DMS79 treated with DMSO at 0.1 percent for 48 hours (cell line): Measurements from ENCODE around the gene IQCN.

Experiments used
- DNase-seq: peaks from one replicate; lab custom pipeline; 2025; lab: John Stamatoyannopoulos, UW

IQCN gene, protein sequence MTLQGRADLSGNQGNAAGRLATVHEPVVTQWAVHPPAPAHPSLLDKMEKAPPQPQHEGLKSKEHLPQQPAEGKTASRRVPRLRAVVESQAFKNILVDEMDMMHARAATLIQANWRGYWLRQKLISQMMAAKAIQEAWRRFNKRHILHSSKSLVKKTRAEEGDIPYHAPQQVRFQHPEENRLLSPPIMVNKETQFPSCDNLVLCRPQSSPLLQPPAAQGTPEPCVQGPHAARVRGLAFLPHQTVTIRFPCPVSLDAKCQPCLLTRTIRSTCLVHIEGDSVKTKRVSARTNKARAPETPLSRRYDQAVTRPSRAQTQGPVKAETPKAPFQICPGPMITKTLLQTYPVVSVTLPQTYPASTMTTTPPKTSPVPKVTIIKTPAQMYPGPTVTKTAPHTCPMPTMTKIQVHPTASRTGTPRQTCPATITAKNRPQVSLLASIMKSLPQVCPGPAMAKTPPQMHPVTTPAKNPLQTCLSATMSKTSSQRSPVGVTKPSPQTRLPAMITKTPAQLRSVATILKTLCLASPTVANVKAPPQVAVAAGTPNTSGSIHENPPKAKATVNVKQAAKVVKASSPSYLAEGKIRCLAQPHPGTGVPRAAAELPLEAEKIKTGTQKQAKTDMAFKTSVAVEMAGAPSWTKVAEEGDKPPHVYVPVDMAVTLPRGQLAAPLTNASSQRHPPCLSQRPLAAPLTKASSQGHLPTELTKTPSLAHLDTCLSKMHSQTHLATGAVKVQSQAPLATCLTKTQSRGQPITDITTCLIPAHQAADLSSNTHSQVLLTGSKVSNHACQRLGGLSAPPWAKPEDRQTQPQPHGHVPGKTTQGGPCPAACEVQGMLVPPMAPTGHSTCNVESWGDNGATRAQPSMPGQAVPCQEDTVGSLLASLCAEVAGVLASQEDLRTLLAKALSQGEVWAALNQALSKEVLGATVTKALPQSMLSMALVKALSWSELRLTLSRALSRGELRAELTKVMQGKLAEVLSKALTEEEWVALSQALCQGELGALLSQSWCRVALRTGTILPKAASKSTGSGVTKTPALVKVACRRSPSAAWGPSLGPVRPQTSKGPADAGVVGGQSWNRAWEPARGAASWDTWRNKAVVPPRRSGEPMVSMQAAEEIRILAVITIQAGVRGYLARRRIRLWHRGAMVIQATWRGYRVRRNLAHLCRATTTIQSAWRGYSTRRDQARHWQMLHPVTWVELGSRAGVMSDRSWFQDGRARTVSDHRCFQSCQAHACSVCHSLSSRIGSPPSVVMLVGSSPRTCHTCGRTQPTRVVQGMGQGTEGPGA (N-terminal part only)

DNA sequence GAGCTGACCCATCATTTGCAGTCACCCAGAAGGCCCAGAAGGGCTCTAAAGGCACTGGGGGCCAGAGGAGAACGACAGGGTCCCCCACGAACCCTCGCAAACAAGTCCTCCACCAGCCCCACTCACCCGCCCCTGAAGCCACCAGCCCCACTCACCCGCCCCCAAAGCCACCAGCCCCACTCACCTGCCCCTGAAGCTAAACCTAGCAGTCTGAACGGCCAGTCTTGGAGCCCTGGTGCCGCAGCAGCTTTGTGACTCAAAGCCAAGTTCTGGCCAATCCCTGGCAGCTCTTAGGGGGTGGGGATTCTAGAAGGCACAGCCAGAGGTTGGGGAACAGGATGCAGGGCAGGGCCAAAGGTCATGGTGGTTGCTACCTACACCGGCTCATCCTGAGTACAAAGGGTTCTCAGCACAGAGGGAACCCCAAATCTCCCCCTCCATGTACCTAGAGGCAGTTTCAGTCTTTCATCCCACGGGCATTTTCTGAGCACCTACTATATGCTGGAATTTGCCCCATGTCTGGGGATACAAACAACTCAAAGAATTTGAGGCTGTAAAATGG, at the start of gene IQCN:
Gene IQCN (minus strand): TSS at position 234 of the 562 bp plus-strand sequence. CDS start 4,974 bp downstream, outside the sequence.
- DNase-seq: no peak

DNA sequence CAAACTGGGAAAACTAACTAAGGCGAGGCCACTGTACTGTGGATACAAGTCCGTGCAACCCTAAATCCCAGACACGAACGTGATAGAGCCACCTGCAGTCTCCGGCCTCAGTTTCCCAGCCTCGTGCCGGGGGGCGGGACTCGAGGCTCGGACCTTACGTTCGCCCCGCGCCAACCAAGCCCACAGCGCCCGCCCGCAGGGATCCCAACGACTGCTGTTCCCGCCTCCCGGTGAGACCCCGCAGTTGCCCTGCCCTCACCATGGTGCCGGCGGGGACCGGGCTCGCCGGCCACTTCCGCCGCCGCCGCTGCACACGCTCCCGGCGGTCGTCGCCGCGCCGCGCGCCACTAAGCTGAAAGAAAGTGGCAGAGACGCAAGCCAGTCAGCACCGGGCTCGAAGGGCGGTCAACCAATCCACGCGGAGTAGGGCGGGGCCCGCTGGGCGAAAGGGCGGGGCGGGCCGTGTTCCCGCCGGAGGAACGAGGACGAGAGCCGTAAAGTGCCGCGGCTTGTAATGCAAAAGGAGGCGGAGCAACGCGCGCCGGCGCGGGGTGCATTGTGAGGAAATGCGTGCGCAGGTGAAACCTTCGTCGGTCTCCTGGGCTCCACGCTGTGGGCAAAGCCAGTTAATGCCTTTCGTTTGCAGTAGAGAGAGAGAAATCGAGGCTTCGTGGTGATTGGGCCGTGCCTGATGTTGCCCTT, 48.7 kb upstream of the IQCN start, which contains the start of gene LSM4:
Gene LSM4 (minus strand): TSS at position 318 of the 702 bp plus-strand sequence. CDS start 56 bp downstream, at position 262.
- DNase-seq: peak; percentile 98

DNA sequence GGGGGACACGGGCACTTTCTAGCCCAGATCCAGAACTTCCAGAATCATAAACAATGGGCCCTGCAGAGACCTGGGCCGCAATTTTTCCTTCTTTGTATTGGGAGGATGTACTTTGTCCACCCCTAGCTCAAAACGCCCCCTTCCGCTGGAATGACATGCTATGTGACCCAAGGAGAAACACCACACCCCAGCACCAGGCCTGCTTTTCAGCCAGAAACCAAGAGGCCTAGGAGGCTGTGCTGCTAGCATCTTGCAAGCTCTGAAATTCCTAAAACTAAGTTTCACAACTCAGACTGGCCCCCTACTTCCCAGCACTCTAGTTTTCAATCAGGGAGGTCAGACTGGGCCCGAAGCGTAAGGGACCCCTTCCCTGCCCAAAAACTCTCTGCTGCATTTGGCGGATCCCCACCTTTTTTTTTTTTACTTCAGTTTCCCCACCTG, 48.1 kb upstream of the IQCN start:
- peak; percentile 29 for DNase-seq

DNA sequence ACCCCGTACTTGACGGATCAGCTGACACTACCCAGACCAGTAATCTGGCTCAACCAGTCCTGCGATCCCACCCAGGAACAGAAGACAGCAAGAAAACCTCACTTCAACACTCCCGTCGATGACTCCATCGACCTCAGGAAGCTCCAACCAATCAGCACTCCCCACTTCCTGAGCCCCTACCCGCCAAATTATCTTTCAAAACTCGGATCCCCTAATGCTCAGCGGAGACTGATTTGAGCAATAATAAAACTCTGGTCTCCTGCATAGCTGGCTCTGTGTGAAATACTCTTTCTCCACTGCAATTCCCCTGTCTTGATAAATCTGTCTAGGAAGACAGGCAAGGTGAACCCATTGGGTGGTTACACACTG, 47.5 kb upstream of the IQCN start:
- peak; percentile 34 for DNase-seq

DNA sequence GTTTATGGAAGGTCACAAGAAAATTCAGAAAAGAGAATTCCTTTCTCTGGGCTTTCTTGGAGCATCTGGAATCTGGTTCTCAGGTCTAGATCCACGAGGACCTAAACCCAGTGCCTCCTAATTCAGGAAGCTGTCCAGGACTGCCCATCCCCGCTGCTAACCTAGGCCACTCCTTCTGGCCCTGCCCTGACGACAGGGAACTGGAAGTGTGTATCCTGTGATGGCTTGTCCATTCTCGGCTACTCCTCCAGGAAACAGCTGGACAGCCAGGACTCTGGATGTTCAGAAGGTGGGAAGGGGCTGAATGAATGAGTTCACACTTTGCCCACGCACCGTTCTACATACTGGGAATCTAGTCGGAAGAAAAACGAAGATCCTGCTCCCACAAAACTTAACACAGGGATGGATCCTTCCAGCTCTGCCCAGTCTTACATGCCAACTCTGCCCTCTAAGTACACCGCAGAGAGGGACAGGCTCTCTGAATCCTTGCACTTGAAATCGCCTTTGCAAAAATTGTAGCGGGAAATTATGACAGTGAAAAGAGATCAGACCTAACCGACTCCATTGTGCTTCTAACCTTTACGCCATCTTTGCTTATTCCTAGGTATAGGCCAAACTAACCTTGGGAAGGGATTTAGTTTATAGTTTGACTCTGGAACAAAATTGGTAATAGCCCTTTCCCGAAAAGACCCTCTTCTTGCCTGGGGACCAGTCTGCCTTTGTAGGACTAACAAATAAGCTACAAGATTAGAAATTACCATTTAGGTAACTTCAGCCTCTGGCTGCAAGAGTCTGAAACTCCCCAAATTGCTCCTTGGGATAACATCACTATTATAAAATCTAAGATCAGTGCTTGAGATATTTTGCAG, 46.8 kb upstream of the IQCN start:
- no peak for DNase-seq

DNA sequence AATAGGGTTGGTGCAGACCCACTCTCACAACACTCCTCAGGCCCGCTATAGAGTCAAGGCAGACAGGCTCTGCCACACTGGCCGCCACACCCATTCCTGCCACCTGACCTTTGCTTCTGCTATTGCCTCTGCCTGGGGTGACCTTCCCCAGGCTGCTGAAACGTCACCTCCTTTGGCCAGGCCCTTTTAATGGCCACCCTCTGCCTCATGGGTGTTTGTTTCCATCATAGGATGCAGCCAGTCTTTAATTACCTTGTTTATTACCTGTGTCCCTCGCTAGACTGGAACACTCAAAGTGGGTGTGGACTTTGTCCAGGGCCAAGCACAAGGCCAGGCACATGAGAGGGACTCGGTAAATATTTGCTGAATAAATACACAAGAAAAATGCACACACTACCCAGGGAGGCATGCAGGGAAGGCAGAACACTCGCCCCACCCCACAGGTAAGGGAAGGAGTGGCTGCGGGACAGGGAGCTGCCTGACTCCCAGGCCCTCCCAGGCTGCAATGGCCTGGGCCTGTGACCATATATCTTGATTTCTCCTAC, 45.4 kb upstream of the IQCN start:
- DNase-seq: no peak

DNA sequence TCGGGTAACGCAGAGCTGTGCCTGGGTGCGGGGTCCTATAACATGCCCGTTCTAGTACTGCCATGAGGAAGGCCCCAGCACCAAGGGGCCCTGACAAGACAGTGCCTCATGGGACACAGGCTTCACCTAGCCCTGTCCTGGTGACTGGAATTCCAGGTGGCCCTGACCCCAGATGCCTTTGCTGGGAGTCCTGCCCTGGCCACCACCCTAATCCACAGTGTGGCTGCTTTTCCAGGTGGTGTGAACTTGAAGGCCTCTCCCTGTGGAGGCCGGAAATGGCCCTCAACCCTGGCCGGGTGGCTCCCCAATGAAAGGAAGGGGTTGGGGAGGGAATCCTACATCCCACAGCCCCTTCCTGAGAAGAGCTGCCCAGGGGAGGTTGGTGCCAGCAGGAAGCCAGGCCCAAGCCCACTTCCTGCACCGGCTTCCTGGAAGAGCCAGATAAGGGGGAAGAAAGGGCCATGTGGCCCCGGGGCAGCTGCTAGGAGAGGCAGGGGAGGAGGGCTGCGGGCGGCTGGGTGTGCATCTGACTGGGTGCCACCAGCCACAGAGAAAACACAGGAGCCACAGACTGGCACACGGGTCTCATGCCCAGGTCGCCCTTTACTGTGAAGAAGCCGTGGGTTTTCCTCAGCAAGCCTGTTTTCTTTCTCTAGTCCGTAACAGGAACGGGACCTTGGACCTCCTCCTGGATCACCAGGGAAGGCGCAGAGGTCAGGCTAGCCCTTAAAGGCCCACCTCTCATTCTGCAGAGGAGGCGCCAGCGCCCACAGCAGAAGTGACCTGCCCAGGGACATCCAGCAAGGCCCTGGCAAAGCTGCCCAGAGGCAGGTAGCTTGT, 43.9 kb upstream of the IQCN start:
- DNase-seq: no peak

DNA sequence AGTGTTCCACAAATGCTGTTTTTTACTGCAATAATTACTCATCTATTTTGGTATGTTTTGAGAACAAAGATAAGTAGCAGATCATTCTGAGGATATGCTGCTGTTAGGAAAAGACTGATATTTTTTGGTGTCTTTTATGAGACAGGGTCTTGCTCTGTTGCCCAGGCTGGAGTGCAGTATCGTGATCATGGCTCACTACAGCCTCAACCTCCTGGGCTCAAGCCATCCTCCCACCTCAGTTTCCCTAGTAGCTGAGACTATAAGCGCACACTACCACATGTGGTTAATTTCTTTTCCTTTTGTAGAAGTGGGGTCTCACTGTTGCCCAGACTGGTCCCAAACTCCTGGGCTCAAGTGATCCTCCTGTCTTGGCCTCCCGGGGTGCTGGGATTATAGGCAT, 39.1 kb upstream of the IQCN start:
- no peak for DNase-seq

DNA sequence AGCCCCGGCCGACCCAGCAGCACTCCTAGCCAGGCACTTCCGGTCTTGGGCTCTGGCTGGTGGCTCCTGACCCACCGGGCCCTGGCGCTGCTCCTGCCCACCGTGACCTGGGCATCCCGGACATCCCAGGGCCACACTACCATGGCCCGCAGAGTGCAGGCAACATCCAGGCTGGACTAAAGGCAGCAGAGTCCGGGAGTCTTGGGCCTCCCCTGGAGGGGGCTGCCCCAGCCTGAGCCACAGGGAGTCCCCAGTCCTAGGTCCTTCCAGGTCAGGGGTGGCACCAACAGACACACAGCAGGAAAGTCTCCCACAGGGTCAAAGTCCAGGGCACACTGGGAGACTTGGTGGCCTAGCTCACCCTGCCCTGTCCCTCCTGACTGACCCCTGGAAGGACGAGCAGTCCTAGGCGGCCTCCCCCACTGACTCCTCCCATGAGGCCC, 37.9 kb upstream of the IQCN start:
- DNase-seq: no peak

DNA sequence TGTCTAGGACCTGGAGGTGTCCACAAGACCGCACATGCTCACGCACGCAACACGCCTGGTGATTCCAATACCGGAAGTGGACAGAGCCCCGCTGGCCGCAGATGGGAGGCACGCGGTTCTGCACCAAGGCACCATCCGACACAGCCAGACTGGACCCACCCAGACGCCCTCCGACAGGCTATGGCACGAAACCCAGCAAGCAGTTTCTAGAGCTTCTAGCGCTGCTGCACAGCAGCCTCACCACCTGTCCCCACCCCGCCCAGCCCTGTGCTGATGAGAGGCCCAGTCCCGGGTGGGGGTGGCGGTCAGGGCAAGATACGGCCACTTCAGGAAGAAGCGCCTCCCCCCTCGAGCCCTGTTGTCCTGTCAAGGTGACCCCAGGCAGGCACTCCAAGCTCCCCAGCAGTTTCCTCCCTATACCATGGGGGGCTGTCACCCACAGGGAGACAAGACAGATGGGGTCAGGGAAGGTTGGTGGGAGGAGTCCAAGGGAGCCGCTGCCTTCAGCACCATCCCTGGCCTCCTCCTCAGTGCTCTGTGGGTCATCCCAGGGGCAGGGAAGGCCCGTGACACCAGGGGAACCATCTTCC, 37.3 kb upstream of the IQCN start:
- no peak for DNase-seq

DNA sequence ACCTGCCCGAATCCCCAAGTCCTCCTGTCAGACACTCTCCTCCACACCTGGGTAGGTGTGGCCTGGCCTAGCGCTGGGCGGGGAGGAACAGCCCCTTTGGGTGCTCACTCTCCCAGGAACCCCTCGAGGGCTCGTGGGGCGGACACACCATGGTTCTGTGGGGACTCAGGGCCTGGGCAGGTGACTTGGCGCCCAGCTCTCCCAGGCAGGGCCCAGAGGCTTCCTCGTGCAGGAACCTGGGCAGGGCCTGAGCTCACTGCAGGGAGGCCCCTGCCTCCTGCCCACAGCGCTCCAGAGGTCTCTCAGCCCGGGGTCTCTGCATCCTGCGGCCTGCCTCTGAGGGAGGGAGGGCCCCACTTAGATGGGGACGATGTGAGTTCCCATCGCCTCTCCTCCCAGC, 36.7 kb upstream of the IQCN start:
- DNase-seq: no peak

DNA sequence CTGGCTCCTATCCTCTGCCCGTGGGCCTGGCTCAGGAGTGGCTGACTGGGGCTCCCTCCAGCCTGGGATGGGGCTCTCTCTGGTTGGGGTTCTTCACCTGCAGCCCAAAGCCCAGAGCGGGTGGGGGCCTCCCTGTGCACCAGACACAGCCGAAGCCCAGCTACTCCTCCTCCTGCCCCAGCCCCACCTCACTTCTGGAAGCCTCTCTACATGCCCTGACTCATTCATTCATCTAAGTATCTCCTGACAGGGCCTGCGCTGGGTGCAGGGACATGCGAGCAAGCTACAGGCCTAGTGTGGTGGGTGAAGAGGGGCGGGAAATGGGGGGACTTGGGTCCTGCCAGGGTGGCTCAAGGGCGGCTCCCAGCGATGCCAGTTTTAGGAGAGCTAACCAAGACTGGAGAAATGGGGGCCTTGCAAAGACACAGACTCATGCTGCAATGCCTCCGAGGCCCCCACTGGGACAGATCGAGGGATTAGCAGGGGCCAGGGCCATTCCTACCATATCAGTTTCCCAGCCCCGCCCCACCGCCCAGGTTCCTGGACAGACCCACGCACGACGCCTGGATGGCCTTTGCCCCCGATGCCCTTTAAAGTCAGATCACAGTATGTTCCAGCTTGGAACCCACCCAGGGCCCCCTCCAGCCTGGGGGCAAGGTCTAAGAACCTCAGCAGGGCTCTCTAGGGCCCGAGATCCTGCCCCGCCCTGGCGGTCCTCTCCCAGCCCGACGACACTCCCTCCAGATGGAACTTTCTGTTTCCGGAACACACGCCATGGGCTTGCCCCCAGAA, 36.1 kb upstream of the IQCN start:
- no peak for DNase-seq

DNA sequence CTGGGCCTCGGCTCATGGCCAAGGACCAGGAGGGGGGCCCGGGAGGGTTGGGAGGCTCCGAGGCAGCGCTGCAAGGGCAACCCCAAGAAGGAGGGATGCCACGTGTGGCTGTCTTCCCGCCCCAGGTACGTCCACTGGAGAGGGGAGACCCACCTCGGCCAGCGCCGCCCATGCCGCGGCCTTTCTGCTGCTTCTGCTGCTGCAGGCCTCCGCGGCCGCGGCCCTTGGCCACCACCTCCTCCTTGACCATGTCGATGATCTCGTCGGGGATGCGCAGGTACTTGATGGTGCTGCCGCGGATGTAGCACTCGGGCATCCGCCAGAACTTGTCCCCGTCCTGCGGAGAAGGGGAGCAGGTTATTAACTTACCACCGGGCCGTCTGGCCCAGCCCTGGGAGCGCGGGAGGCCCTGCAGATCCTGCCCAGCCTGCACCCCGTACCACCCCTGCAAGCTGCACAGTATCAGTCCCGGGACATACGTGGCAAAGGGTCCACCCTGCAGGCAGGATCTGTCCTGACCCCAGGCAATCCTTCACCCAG, 35.3 kb upstream of the IQCN start:
- DNase-seq: no peak

DNA sequence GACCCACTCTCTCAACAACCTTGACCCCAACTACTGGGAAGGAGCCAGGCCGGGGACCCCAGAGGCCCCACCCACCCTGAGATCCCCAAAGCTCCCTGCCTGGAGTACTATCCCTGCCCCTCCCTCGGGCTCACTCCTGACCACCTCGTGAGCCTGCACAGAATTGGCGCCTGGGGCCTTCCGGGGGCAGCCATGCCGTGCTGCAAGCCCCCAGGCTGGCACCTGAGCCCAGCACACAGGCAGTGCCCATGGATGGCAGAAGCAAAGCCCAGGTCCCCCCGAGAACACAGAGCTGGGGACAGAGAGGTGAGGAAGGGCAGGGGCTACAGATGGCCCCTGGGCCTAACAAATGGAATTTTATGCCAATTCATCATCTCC, 34.7 kb upstream of the IQCN start:
- DNase-seq: no peak

DNA sequence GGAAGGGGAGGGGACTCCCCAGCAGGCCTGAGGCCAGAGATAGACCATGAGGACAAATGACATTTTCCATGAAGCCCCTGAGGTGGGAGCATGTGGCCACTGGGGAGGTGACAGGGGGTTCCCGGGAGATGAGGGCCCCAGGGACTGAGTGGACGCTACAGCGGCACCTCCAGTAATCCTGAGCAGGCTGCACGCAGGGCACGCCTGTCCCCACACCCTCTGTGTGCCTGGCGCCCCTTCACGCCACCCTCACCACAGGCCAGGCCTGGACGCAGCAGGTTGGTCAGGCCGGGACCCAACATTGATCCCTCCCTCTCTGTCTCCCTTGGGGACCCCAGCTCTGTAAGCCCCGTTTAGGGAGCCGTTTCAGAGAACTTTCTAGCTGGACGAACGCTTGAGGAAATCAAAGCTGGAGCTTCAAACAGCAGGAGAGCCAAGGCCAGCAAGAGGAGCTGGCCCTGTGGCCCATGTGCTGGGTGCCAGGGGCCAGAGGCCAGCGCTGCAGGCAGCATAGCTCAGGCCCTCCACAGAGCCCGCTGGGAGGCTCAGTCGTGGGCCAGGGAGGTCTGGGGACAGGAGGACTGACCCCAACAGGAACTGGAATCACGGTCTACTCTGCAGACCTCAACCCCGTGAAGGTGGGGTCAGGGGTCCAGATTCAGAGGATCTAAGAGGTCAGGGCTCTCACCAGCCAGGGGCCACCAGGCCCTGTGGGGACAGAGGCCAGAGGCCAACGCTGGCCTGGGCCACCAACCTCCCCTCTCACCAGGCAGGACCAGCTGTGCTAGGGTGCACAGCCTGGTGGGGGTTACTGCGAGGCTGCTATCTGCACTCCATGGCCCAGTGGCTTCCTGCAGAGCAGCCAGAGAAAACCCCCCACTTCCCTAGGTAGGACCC, 34.0 kb upstream of the IQCN start:
- DNase-seq: no peak

DNA sequence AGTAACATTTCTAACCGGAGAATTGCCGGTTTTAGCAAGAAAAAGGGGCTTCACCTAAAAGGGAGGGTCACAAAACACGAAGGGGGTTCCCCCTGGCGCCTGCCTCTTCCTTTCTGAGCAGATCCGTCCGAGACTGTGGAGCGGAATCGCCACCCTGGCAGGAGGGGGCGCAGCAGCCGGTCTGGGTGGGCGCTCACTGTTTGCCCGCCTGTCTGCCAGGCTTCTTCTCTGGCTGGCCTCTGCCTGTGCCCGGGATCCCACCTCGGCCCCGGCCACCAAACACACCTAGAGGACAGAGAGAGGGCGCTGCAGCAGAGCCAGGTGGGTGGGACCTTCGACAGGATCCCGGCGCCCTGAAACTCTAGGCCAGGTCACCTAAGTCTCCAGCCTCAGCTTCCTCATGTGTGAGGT, 33.0 kb upstream of the IQCN start:
- no peak for DNase-seq
